ENCODE measurements around the gene MUC5AC.

DNA sequence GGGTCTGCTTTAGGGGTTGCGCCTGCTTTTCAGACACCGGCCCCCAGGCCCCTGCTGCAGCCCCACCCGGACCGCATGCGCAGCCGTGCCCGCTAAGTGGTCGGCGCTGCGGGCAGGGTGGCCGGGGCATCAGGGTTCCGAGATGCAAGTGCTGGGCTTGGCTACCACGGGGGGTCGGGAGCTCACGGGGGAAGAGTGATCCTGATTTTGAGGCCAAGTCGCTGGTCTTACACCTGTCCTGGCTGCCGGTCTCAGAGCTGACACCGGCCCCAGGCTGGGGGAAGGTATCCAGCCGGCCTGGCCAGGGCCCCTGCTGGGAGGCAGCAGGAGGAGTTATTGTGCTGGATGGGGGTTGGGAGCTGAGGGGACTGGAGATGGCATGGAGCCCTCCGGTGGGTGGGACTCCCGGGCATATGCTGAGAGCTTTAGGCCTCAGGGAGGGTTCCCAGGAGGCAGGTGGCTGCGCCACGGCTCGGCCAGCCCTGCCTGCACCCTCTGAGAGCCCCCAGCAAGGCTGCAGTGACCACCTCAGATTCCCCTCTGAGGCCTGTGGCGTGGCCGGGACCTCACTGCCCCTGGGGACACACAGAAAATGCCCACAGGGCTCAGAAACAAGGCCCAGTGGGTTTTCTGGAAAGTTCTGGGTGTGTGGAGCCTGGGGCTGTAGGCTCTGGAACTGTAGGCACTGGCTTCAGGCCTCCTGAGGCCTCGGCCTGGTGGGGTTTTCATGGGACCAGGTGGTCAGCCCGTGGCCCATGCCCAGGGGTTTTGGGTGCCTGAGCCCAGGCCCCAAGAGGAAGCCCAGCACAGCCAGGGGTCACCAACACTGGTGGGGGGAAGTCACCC, 4.4 kb upstream of the MUC5AC start:
- TF ChIP-seq POLR2A (IDR thresholded peaks at IDR 0.05) (no peak), CTCF (IDR thresholded peaks at IDR 0.05) (no peak)

Measured in adrenal gland (tissue), 5 donors.